Neural progenitor cell (in vitro differentiated cells): ENCODE results near the gene PLA2R1. TPM values are rescaled to one million over a fixed set of nuclear protein-coding genes. Genes with fewer than 3 reads are reported as not detected.

Source experiments
- DNase-seq: peaks from one replicate; pipeline ENCODE4 v3.0.0-alpha.2; 2016; ENCODE audit warnings: low spot score
- H2AFZ ChIP-seq: fragments of 200-600 bp; sonication (generic); replicated peaks from 2 replicates; pipeline ENCODE4 v1.6.1; 2016; ENCODE audit warnings: antibody characterized with exemption
- H3F3A ChIP-seq: fragments of 200-600 bp; sonication (generic); 2 replicates; pipeline ENCODE4 v1.6.1; 2016; ENCODE audit warnings: antibody characterized with exemption, low read depth
- H3K27ac ChIP-seq: fragments of 200-600 bp; sonication (generic); 2 replicates; pipeline ENCODE4 v1.5.1; 2016; ENCODE audit warnings: mild to moderate bottlenecking
- H3K27me3 ChIP-seq: fragments of 200-600 bp; sonication (generic); 2 replicates; pipeline ENCODE4 v1.6.1; 2016; ENCODE audit warnings: mild to moderate bottlenecking, moderate library complexity
- H3K36me3 ChIP-seq: fragments of 200-600 bp; sonication (generic); 2 replicates; pipeline ENCODE4 v1.5.1; 2016
- H3K4me1 ChIP-seq: fragments of 200-600 bp; sonication (generic); 2 replicates; pipeline ENCODE4 v1.6.1; 2016; ENCODE audit warnings: mixed run types
- H3K4me2 ChIP-seq: fragments of 200-600 bp; sonication (generic); 2 replicates; pipeline ENCODE4 v1.6.1; 2016
- H3K4me3 ChIP-seq: fragments of 200-600 bp; sonication (generic); 2 replicates; pipeline ENCODE4 v1.5.1; 2016
- H3K79me2 ChIP-seq: fragments of 200-600 bp; sonication (generic); 2 replicates; pipeline ENCODE4 v1.6.1; 2016; ENCODE audit warnings: low read depth
- H3K9ac ChIP-seq: fragments of 200-600 bp; sonication (generic); 2 replicates; pipeline ENCODE4 v1.6.1; 2016
- H3K9me3 ChIP-seq: fragments of 200-600 bp; sonication (generic); 2 replicates; pipeline ENCODE4 v1.5.1; 2016; ENCODE audit warnings: low read depth
- H4K20me1 ChIP-seq: fragments of 200-600 bp; sonication (generic); 2 replicates; pipeline ENCODE4 v1.6.1; 2016; ENCODE audit warnings: low read depth
- H3K27ac Mint-ChIP-seq: 3 replicates; pipeline ENCODE4 v1.8.0; 2021; ENCODE audit warnings: mixed read lengths
- H3K27me3 Mint-ChIP-seq: 2 replicates; pipeline ENCODE4 v1.8.0; 2022; ENCODE audit warnings: low read depth, mild to moderate bottlenecking, inconsistent platforms, moderate library complexity, mixed read lengths; ENCODE audit not compliant: insufficient read depth
- H3K36me3 Mint-ChIP-seq: 3 replicates; pipeline ENCODE4 v1.8.0; 2021; ENCODE audit warnings: mixed read lengths
- H3K4me1 Mint-ChIP-seq: 3 replicates; pipeline ENCODE4 v1.8.0; 2021; ENCODE audit warnings: mixed read lengths
- H3K4me3 Mint-ChIP-seq: 3 replicates; pipeline ENCODE4 v1.8.0; 2021; ENCODE audit warnings: mild to moderate bottlenecking, moderate library complexity, mixed read lengths
- H3K9me3 Mint-ChIP-seq: 3 replicates; pipeline ENCODE4 v1.8.0; 2020; ENCODE audit warnings: mixed read lengths
- EZH2 ChIP-seq: fragments of 200-600 bp; sonication (generic); IDR thresholded peaks from 2 replicates; pipeline ENCODE4 v1.6.1; 2017; ENCODE audit warnings: antibody characterized with exemption, mild to moderate bottlenecking, moderate library complexity
- EZH2phosphoT487 ChIP-seq: fragments of 200-600 bp; sonication (generic); IDR thresholded peaks from 2 replicates; pipeline ENCODE4 v1.6.1; 2017; ENCODE audit warnings: antibody characterized with exemption
- total RNA-seq: library from RNA; depleted of rRNA; stranded (reverse); fragments of >200 nt; gene quantifications from 2 replicates; pipeline ENCODE4 v1.2.3, GENCODE V29; 2015; ENCODE audit warnings: low replicate concordance
- TF ChIP-seq, protein P1 (sequence below): fragments of 200-600 bp; sonication (generic); IDR thresholded peaks from 2 replicates; pipeline ENCODE4 v1.5.1; 2017; ENCODE audit warnings: antibody characterized with exemption, mild to moderate bottlenecking

PLA2R1 gene
- total RNA-seq, 1 donor from 2014 or later: 0.45 TPM

DNA sequence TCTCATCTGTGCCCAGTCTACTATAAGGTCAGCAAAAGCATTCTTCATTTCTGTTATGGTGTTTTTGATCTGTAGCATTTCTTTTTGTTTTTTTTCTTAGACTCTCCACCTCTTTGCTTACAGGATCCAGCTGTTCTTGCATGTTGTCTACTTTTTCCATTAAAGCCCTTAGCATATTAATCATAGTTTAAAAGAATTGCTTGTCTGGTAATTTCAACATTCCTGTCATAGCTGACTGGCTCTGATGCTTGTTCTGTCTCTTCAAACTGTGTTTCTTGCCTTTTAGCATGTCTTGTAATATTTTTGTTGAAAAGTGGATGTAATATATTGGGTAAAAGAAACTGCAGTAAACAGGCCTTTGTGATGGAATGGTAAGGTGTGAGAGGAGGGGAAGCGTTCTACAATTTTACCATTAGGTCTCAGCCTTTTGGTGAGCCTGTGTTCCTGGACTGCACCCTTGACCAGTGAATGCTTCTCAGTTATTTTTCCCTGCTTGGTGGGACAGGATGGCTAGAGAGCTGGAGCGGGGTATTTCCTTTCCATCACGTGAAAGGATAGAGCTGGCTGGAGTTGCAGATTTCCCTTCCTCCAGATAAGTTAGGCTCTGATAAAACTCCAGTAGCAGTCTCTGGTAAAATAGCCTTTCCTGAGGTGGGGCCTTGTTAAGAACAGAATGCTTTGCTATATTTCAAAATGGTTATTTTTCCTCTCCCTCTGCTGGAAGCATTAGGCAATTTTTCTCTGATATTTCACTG, 65.4 kb downstream of the PLA2R1 start:
- no peak overlapping the region for H3K4me3 ChIP-seq
- no peak overlapping the region for H3K9ac ChIP-seq
- H3K27me3 Mint-ChIP-seq: no peaks in the 10 kb centered on the region
- peaks cover 4% of the 10 kb centered on the region for H3K4me1 Mint-ChIP-seq
- H3F3A ChIP-seq: no peaks in the 10 kb centered on the region
- peaks cover 2% of the 10 kb centered on the region for H3K9me3 Mint-ChIP-seq
- no peaks in the 10 kb centered on the region for H4K20me1 ChIP-seq
- H3K27ac ChIP-seq: no peak overlapping the region
- H2AFZ ChIP-seq: no peak overlapping the region
- no peak for TF ChIP-seq EZH2
- TF ChIP-seq, protein P1, sequence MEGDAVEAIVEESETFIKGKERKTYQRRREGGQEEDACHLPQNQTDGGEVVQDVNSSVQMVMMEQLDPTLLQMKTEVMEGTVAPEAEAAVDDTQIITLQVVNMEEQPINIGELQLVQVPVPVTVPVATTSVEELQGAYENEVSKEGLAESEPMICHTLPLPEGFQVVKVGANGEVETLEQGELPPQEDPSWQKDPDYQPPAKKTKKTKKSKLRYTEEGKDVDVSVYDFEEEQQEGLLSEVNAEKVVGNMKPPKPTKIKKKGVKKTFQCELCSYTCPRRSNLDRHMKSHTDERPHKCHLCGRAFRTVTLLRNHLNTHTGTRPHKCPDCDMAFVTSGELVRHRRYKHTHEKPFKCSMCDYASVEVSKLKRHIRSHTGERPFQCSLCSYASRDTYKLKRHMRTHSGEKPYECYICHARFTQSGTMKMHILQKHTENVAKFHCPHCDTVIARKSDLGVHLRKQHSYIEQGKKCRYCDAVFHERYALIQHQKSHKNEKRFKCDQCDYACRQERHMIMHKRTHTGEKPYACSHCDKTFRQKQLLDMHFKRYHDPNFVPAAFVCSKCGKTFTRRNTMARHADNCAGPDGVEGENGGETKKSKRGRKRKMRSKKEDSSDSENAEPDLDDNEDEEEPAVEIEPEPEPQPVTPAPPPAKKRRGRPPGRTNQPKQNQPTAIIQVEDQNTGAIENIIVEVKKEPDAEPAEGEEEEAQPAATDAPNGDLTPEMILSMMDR: no peak
- no peak for TF ChIP-seq EZH2phosphoT487
- H3K36me3 ChIP-seq: peaks cover 4% of the 10 kb centered on the region
- no peak overlapping the region for H3K27ac Mint-ChIP-seq
- peaks cover 12% of the 10 kb centered on the region for H3K4me1 ChIP-seq
- H3K4me3 Mint-ChIP-seq: no peak overlapping the region
- no peaks in the 10 kb centered on the region for H3K9me3 ChIP-seq
- DNase-seq: no peak
- H3K36me3 Mint-ChIP-seq: no peaks in the 10 kb centered on the region
- H3K79me2 ChIP-seq: no peaks in the 10 kb centered on the region
- H3K4me2 ChIP-seq: no peak overlapping the region
- H3K27me3 ChIP-seq: no peaks in the 10 kb centered on the region

DNA sequence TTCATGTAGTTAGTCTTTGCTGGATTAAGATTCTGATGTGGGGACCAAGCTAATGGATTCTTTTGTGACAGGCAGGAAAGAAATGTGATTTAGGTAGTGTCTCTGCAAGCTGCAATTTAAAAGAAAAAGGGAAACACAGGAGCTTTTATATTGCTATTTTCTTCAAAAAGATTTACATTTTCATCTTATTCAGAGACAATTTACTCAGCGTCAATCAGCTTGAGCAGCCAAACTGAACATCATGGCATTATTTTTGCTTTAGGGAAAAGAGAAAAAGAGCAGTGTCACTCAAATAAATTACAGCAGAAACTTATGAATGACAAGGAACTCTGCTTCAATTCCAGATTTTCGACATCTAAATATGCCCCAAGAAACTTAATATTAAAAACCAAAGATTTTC, 67.4 kb downstream of the PLA2R1 start:
- TF ChIP-seq, protein P1: no peak
- no peak for TF ChIP-seq EZH2
- TF ChIP-seq EZH2phosphoT487: no peak
- no peak overlapping the region for H3K27ac Mint-ChIP-seq

DNA sequence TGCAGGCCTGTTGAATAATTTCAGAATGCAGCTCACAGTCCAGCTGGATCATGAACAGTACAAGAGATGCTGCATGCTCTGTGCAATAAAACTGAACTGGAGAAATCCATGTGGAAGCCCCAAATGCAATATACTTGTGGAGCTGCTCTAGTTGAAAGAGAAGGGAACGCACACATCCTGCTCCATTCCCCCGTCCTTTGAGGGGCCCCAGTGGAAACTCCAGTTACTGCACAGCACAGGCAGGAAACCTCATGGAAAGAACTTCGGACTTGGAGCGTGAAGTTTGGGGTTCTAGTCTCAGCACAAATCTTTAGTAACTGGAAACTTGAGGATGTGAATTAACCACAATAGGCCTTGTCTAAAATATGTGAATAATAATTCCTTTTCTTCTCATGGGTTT, 73.2 kb downstream of the PLA2R1 start:
- H3K36me3 ChIP-seq: no peaks in the 10 kb centered on the region
- H3K9me3 ChIP-seq: no peaks in the 10 kb centered on the region
- H3K27ac ChIP-seq: no peak overlapping the region
- H3K79me2 ChIP-seq: no peaks in the 10 kb centered on the region
- no peaks in the 10 kb centered on the region for H3K27me3 ChIP-seq
- no peaks in the 10 kb centered on the region for H4K20me1 ChIP-seq
- no peaks in the 10 kb centered on the region for H3K27me3 Mint-ChIP-seq
- no peaks in the 10 kb centered on the region for H3K9me3 Mint-ChIP-seq
- DNase-seq: peak; percentile 43
- H3K4me1 Mint-ChIP-seq: no peaks in the 10 kb centered on the region
- H3K27ac Mint-ChIP-seq: no peak overlapping the region
- H3K4me3 ChIP-seq: no peak overlapping the region
- H3K4me3 Mint-ChIP-seq: no peak overlapping the region
- no peaks in the 10 kb centered on the region for H3F3A ChIP-seq
- TF ChIP-seq, protein P1: peak; percentile 46
- TF ChIP-seq EZH2phosphoT487 (no peak), EZH2 (no peak)
- peak overlapping the region; percentile 68 for H2AFZ ChIP-seq
- H3K9ac ChIP-seq: no peak overlapping the region
- no peaks in the 10 kb centered on the region for H3K4me1 ChIP-seq
- H3K36me3 Mint-ChIP-seq: no peaks in the 10 kb centered on the region
- no peak overlapping the region for H3K4me2 ChIP-seq

More for the DNA sequence above, 67.4 kb downstream of the PLA2R1 start:
- Mint-ChIP-seq H3K36me3 (no peaks in the 10 kb centered on the region), H3K27me3 (no peaks in the 10 kb centered on the region), H3K4me3 (no peak overlapping the region), H3K9me3 (no peaks in the 10 kb centered on the region), H3K4me1 (peaks cover 4% of the 10 kb centered on the region)
- H2AFZ ChIP-seq: peak overlapping the region; percentile 64
- peak overlapping the region; percentile 19 for H3K4me2 ChIP-seq
- H3K27ac ChIP-seq: no peak overlapping the region
- no peaks in the 10 kb centered on the region for H3K9me3 ChIP-seq
- H3K27me3 ChIP-seq: no peaks in the 10 kb centered on the region
- peaks cover 12% of the 10 kb centered on the region for H3K4me1 ChIP-seq
- H3F3A ChIP-seq: no peaks in the 10 kb centered on the region
- DNase-seq: no peak
- H3K79me2 ChIP-seq: no peaks in the 10 kb centered on the region
- H3K9ac ChIP-seq: no peak overlapping the region
- no peaks in the 10 kb centered on the region for H4K20me1 ChIP-seq
- H3K36me3 ChIP-seq: no peaks in the 10 kb centered on the region
- H3K4me3 ChIP-seq: no peak overlapping the region
